GM23338 (cell line): ENCODE measurements around the gene ISCA1. TPM values are rescaled to one million over a fixed set of nuclear protein-coding genes. Genes with fewer than 3 reads are reported as not detected.

Experiments used
- ATAC-seq: fragments of 200-7000 bp; cut with Tn5 transposase; 3 replicates; pipeline ENCODE4 v1.9.1; 2020
- DNase-seq: peaks from one replicate; pipeline ENCODE4 v3.0.0-alpha.2; 2015; ENCODE audit warnings: low spot score
- H2AFZ ChIP-seq: fragments of 200-600 bp; sonication (generic); 2 replicates; pipeline ENCODE4 v1.8.0; 2016; ENCODE audit warnings: antibody characterized with exemption, mild to moderate bottlenecking, moderate library complexity
- H3F3A ChIP-seq: fragments of 200-600 bp; sonication (generic); replicated peaks from 2 replicates; pipeline ENCODE4 v1.8.0; 2017; ENCODE audit warnings: antibody characterized with exemption, mixed run types, low read depth
- H3K27ac ChIP-seq: fragments of 200-600 bp; sonication (generic); 2 replicates; pipeline ENCODE4 v1.6.1; 2016; ENCODE audit warnings: low read depth
- H3K27me3 ChIP-seq: fragments of 200-600 bp; sonication (generic); 2 replicates; pipeline ENCODE4 v1.8.0; 2016; ENCODE audit warnings: mild to moderate bottlenecking, mixed run types, moderate library complexity; ENCODE audit not compliant: insufficient read depth
- H3K36me3 ChIP-seq: fragments of 200-600 bp; sonication (generic); 2 replicates; pipeline ENCODE4 v1.8.0; 2016; ENCODE audit warnings: mild to moderate bottlenecking; ENCODE audit not compliant: insufficient read depth
- H3K4me1 ChIP-seq: fragments of 200-600 bp; sonication (generic); 2 replicates; pipeline ENCODE4 v1.8.0; 2016; ENCODE audit warnings: mild to moderate bottlenecking, moderate library complexity; ENCODE audit not compliant: insufficient read depth
- H3K4me2 ChIP-seq: fragments of 200-600 bp; sonication (generic); 2 replicates; pipeline ENCODE4 v1.7.1; 2017; ENCODE audit warnings: mixed run types
- H3K4me3 ChIP-seq: fragments of 200-600 bp; sonication (generic); 2 replicates; pipeline ENCODE4 v1.6.1; 2016; ENCODE audit warnings: mixed run types
- H3K79me2 ChIP-seq: fragments of 200-600 bp; sonication (generic); replicated peaks from 2 replicates; pipeline ENCODE4 v1.8.0; 2017; ENCODE audit warnings: mild to moderate bottlenecking; ENCODE audit not compliant: insufficient read depth
- H3K9me2 ChIP-seq: fragments of 200-600 bp; sonication (generic); 2 replicates; pipeline ENCODE4 v1.8.0; 2017; ENCODE audit not compliant: insufficient read depth
- H4K20me1 ChIP-seq: fragments of 200-600 bp; sonication (generic); replicated peaks from 2 replicates; pipeline ENCODE4 v1.8.0; 2017; ENCODE audit warnings: mild to moderate bottlenecking; ENCODE audit not compliant: insufficient read depth
- H3K27ac Mint-ChIP-seq: 2 replicates; pipeline ENCODE4 v1.8.0; 2020; ENCODE audit warnings: inconsistent platforms, mild to moderate bottlenecking, moderate library complexity, mixed read lengths
- H3K27me3 Mint-ChIP-seq: 3 replicates; pipeline ENCODE4 v1.8.0; 2022; ENCODE audit warnings: low read depth, mild to moderate bottlenecking, moderate library complexity, mixed read lengths, inconsistent platforms; ENCODE audit not compliant: insufficient read depth, poor library complexity
- H3K36me3 Mint-ChIP-seq: 3 replicates; pipeline ENCODE4 v1.8.0; 2021; ENCODE audit warnings: low read depth, mild to moderate bottlenecking, inconsistent platforms, moderate library complexity, mixed read lengths
- H3K4me1 Mint-ChIP-seq: 3 replicates; pipeline ENCODE4 v1.8.0; 2020; ENCODE audit warnings: mild to moderate bottlenecking, inconsistent platforms, mixed read lengths
- H3K4me3 Mint-ChIP-seq: 3 replicates; pipeline ENCODE4 v1.8.0; 2021; ENCODE audit warnings: moderate library complexity, mild to moderate bottlenecking, inconsistent platforms, mixed read lengths
- H3K9me3 Mint-ChIP-seq: 3 replicates; pipeline ENCODE4 v1.8.0; 2020; ENCODE audit warnings: moderate library complexity, mild to moderate bottlenecking, inconsistent platforms, mixed read lengths
- ETS1 ChIP-seq: IDR thresholded peaks from 2 replicates; pipeline ENCODE4 v1.6.1; 2016; ENCODE audit warnings: antibody characterized with exemption
- EZH2 ChIP-seq: fragments of 200-600 bp; sonication (generic); IDR thresholded peaks from one replicate; pipeline ENCODE4 v1.8.0; 2017; ENCODE audit warnings: antibody characterized with exemption, mild to moderate bottlenecking, low read depth; ENCODE audit not compliant: unreplicated experiment
- EZH2phosphoT487 ChIP-seq: fragments of 200-600 bp; sonication (generic); IDR thresholded peaks from one replicate; pipeline ENCODE4 v1.8.1; 2018; ENCODE audit warnings: antibody characterized with exemption; ENCODE audit not compliant: unreplicated experiment
- JUNB ChIP-seq: IDR thresholded peaks from one replicate; pipeline ENCODE4 v1.6.1; 2016; ENCODE audit warnings: antibody characterized with exemption; ENCODE audit not compliant: unreplicated experiment
- NANOG ChIP-seq: IDR thresholded peaks from 2 replicates; pipeline ENCODE4 v1.6.1; 2016; ENCODE audit warnings: antibody characterized with exemption, borderline replicate concordance
- POLR2AphosphoS5 ChIP-seq: IDR thresholded peaks from 2 replicates; pipeline ENCODE4 v1.6.1; 2016; ENCODE audit warnings: antibody characterized with exemption, low read depth
- STAT1 ChIP-seq: IDR thresholded peaks from one replicate; pipeline ENCODE4 v1.6.1; 2016; ENCODE audit warnings: antibody characterized with exemption; ENCODE audit not compliant: unreplicated experiment
- ZNF114 ChIP-seq: fragments of 250-450 bp; sonication (Bioruptor Pico); IDR thresholded peaks from 2 replicates; pipeline ENCODE4 v1.5.0; 2020; ENCODE audit warnings: mild to moderate bottlenecking, moderate library complexity
- ZNF462 ChIP-seq: fragments of 250-450 bp; sonication (Bioruptor Pico); IDR thresholded peaks from 2 replicates; pipeline ENCODE4 v1.5.0; 2020; ENCODE audit warnings: mild to moderate bottlenecking, moderate library complexity
- polyA plus RNA-seq: library from polyadenylated mRNA; unstranded; fragments of >200 nt; fragmentation: Nextera tagmentation; extraction: Ambion mirVana; gene quantifications from 2 replicates; pipeline ENCODE4 v1.2.1, GENCODE V29; 2016
- total RNA-seq: library from RNA; depleted of rRNA; stranded (reverse); fragments of >200 nt; shearing (Covaris generic); gene quantifications from 2 replicates; pipeline ENCODE4 v1.2.3, GENCODE V29; 2014
- TF ChIP-seq, protein P1 (sequence below): IDR thresholded peaks from one replicate; pipeline ENCODE4 v1.6.1; 2018; ENCODE audit warnings: antibody characterized with exemption; ENCODE audit not compliant: unreplicated experiment

The ISCA1 gene
- total and polyA plus RNA-seq, 2 experiments from 2014 or later = 54.9 to 61.0 TPM

GRCh38 chr9:86238861-86239770, 43.2 kb downstream of the ISCA1 start (continued):
- TF ChIP-seq, protein P1, sequence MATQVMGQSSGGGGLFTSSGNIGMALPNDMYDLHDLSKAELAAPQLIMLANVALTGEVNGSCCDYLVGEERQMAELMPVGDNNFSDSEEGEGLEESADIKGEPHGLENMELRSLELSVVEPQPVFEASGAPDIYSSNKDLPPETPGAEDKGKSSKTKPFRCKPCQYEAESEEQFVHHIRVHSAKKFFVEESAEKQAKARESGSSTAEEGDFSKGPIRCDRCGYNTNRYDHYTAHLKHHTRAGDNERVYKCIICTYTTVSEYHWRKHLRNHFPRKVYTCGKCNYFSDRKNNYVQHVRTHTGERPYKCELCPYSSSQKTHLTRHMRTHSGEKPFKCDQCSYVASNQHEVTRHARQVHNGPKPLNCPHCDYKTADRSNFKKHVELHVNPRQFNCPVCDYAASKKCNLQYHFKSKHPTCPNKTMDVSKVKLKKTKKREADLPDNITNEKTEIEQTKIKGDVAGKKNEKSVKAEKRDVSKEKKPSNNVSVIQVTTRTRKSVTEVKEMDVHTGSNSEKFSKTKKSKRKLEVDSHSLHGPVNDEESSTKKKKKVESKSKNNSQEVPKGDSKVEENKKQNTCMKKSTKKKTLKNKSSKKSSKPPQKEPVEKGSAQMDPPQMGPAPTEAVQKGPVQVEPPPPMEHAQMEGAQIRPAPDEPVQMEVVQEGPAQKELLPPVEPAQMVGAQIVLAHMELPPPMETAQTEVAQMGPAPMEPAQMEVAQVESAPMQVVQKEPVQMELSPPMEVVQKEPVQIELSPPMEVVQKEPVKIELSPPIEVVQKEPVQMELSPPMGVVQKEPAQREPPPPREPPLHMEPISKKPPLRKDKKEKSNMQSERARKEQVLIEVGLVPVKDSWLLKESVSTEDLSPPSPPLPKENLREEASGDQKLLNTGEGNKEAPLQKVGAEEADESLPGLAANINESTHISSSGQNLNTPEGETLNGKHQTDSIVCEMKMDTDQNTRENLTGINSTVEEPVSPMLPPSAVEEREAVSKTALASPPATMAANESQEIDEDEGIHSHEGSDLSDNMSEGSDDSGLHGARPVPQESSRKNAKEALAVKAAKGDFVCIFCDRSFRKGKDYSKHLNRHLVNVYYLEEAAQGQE = no peak
- TF ChIP-seq POLR2AphosphoS5 = no peak
- no peak for TF ChIP-seq STAT1
- TF ChIP-seq EZH2 = no peak
- TF ChIP-seq ETS1 = no peak
- no peak for TF ChIP-seq JUNB
- TF ChIP-seq ZNF114 (CRISPR knock-in tag) = no peak
- no peak for TF ChIP-seq EZH2phosphoT487

- no peak overlapping the region for H3K27ac ChIP-seq
- H2AFZ ChIP-seq = no peak overlapping the region
- H3F3A ChIP-seq = no peaks in the 10 kb centered on the region
- no peaks in the 10 kb centered on the region for H3K4me1 Mint-ChIP-seq
- H3K9me3 Mint-ChIP-seq = no peaks in the 10 kb centered on the region
- H3K4me1 ChIP-seq = no peaks in the 10 kb centered on the region
- no peaks in the 10 kb centered on the region for H3K36me3 ChIP-seq
- H3K79me2 ChIP-seq = no peaks in the 10 kb centered on the region
- no peak overlapping the region for H3K4me2 ChIP-seq
- no peak overlapping the region for H3K4me3 ChIP-seq
- no peaks in the 10 kb centered on the region for H4K20me1 ChIP-seq
- no peaks in the 10 kb centered on the region for H3K9me2 ChIP-seq
- no peak for DNase-seq
- no peaks in the 10 kb centered on the region for H3K27me3 ChIP-seq
- TF ChIP-seq ZNF462 (CRISPR knock-in tag) = no peak
- no peak for TF ChIP-seq NANOG
- no peaks in the 10 kb centered on the region for H3K36me3 Mint-ChIP-seq
- no peak overlapping the region for H3K4me3 Mint-ChIP-seq
- no peak overlapping the region for H3K27ac Mint-ChIP-seq
- ATAC-seq = no peak
- no peaks in the 10 kb centered on the region for H3K27me3 Mint-ChIP-seq
These were observed 51.5 kb downstream of the ISCA1 start for GRCh38 chr9:86230858-86231257.
